ENCODE measurements around the gene FAM114A1. TPM values are rescaled to one million over a fixed set of nuclear protein-coding genes. Genes with fewer than 3 reads are reported as not detected.

Gene FAM114A1
- total and polyA plus RNA-seq, 4 donors: 22.1 to 108 (median 53.9) TPM

- H3K36me3 ChIP-seq (ENCODE audit: control insufficient read depth in 4 of 4, insufficient read depth in 3 of 4, low read depth in 1 of 4, low read length in 3 of 4): no peaks in the 10 kb centered on the region
Observed at GRCh38 chr4:38968668-38969067, 101.1 kb downstream of the FAM114A1 start.

DNA sequence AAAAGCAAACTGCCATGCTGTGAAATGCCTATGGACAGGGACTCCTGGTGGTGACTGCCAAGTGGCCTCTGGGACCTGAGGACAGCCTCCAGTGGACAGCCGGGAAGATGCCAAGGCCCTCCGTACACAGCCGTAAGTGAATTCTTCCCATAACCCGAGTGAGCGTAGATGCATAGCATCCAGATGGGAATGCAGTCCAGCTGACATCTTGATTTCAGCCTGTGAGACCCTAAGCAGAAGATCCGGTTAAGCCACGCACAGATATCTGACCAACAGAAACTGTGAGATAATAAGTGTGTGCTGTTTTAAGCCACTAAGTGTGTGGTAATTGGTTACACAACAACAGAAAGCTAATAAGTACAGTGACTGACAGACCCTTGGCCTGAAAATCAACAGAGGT lies 108.7 kb downstream of the FAM114A1 start:
- DNase-seq (ENCODE audit: low spot score): no peak
- WGBS: 30% methylated on average over 7 of the region's 7 CpGs

More at GRCh38 chr4:38968668-38969067, 101.1 kb downstream of the FAM114A1 start:
- DNase-seq (ENCODE audit: low spot score): no peak
- Histone ChIP-seq H3K9ac (ENCODE audit: low read depth in 1 of 2, low read length in 2 of 2) (no peak overlapping the region), H3K4me1 (ENCODE audit: control insufficient read depth in 4 of 4, insufficient read depth in 4 of 4, low read length in 3 of 4) (peaks cover 4 to 14% (median 6%) of the 10 kb centered on the region in 4 donors), H3K27me3 (ENCODE audit: control insufficient read depth in 4 of 4, insufficient read depth in 4 of 4, low read length in 3 of 4) (no peaks in the 10 kb centered on the region), H3K27ac (ENCODE audit: low read depth in 1 of 2, low read length in 2 of 2) (no peak overlapping the region), H3K4me3 (ENCODE audit: low read depth in 1 of 3, low read length in 3 of 3) (peak overlapping the region in 1 of 3 donors; percentile 11), H3K9me3 (ENCODE audit: control insufficient read depth in 4 of 4, low read length in 3 of 4) (no peaks in the 10 kb centered on the region)
- TF ChIP-seq, protein P1, sequence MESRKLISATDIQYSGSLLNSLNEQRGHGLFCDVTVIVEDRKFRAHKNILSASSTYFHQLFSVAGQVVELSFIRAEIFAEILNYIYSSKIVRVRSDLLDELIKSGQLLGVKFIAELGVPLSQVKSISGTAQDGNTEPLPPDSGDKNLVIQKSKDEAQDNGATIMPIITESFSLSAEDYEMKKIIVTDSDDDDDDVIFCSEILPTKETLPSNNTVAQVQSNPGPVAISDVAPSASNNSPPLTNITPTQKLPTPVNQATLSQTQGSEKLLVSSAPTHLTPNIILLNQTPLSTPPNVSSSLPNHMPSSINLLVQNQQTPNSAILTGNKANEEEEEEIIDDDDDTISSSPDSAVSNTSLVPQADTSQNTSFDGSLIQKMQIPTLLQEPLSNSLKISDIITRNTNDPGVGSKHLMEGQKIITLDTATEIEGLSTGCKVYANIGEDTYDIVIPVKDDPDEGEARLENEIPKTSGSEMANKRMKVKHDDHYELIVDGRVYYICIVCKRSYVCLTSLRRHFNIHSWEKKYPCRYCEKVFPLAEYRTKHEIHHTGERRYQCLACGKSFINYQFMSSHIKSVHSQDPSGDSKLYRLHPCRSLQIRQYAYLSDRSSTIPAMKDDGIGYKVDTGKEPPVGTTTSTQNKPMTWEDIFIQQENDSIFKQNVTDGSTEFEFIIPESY (IDR thresholded peaks at IDR 0.05): no peak
- TF ChIP-seq GABPA (IDR thresholded peaks at IDR 0.05 in 1 of 2, conservative IDR thresholded peaks at IDR 0.05 in 1 of 2): no peak
- 45% methylated on average over 5 of the region's 5 CpGs for WGBS

More for the DNA sequence above, 108.7 kb downstream of the FAM114A1 start:
- no peaks in the 10 kb centered on the region for H3K36me3 ChIP-seq (ENCODE audit: control insufficient read depth in 4 of 4, insufficient read depth in 3 of 4, low read depth in 1 of 4, low read length in 3 of 4)
- no peaks in the 10 kb centered on the region for H3K9me3 ChIP-seq (ENCODE audit: control insufficient read depth in 4 of 4, low read length in 3 of 4)
- peak overlapping the region; percentile 32 to 42 for H3K27ac ChIP-seq (ENCODE audit: low read depth in 1 of 2, low read length in 2 of 2)
- peak overlapping the region in 2 of 3 donors; percentile 3 to 20 for H3K4me3 ChIP-seq (ENCODE audit: low read depth in 1 of 3, low read length in 3 of 3)
- H3K27me3 ChIP-seq (ENCODE audit: control insufficient read depth in 4 of 4, insufficient read depth in 4 of 4, low read length in 3 of 4): no peaks in the 10 kb centered on the region
- H3K4me1 ChIP-seq (ENCODE audit: control insufficient read depth in 4 of 4, insufficient read depth in 4 of 4, low read length in 3 of 4): peaks cover 0 to 11% (median 3%) of the 10 kb centered on the region in 4 donors
- TF ChIP-seq RAD21 (IDR thresholded peaks at IDR 0.05) (peak in 1 of 2 donors; percentile 34), NR2F2 (IDR thresholded peaks at IDR 0.05) (no peak), EGR1 (IDR thresholded peaks at IDR 0.05; ENCODE audit: low read depth in 2 of 2) (no peak), HNF4G (IDR thresholded peaks at IDR 0.05) (no peak), RXRA (IDR thresholded peaks at IDR 0.05) (peak; percentile 8 to 65), TAF1 (conservative IDR thresholded peaks at IDR 0.05) (no peak), FOXA1 (IDR thresholded peaks at IDR 0.05) (no peak), JUND (IDR thresholded peaks at IDR 0.05) (no peak), YY1 (IDR thresholded peaks at IDR 0.05) (peak; percentile 67), SP1 (IDR thresholded peaks at IDR 0.05) (no peak), GABPA (IDR thresholded peaks at IDR 0.05 in 1 of 2, conservative IDR thresholded peaks at IDR 0.05 in 1 of 2) (no peak), HNF4A (conservative IDR thresholded peaks at IDR 0.05) (peak; percentile 71 to 95), FOXA2 (IDR thresholded peaks at IDR 0.05) (peak; percentile 29)
- TF ChIP-seq, protein P1 (IDR thresholded peaks at IDR 0.05): no peak
- TF ChIP-seq, protein P2, sequence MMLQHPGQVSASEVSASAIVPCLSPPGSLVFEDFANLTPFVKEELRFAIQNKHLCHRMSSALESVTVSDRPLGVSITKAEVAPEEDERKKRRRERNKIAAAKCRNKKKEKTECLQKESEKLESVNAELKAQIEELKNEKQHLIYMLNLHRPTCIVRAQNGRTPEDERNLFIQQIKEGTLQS (IDR thresholded peaks at IDR 0.05): no peak
- TF ChIP-seq, protein P3, sequence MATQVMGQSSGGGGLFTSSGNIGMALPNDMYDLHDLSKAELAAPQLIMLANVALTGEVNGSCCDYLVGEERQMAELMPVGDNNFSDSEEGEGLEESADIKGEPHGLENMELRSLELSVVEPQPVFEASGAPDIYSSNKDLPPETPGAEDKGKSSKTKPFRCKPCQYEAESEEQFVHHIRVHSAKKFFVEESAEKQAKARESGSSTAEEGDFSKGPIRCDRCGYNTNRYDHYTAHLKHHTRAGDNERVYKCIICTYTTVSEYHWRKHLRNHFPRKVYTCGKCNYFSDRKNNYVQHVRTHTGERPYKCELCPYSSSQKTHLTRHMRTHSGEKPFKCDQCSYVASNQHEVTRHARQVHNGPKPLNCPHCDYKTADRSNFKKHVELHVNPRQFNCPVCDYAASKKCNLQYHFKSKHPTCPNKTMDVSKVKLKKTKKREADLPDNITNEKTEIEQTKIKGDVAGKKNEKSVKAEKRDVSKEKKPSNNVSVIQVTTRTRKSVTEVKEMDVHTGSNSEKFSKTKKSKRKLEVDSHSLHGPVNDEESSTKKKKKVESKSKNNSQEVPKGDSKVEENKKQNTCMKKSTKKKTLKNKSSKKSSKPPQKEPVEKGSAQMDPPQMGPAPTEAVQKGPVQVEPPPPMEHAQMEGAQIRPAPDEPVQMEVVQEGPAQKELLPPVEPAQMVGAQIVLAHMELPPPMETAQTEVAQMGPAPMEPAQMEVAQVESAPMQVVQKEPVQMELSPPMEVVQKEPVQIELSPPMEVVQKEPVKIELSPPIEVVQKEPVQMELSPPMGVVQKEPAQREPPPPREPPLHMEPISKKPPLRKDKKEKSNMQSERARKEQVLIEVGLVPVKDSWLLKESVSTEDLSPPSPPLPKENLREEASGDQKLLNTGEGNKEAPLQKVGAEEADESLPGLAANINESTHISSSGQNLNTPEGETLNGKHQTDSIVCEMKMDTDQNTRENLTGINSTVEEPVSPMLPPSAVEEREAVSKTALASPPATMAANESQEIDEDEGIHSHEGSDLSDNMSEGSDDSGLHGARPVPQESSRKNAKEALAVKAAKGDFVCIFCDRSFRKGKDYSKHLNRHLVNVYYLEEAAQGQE (IDR thresholded peaks at IDR 0.05): peak; percentile 19
- TF ChIP-seq, protein P4, sequence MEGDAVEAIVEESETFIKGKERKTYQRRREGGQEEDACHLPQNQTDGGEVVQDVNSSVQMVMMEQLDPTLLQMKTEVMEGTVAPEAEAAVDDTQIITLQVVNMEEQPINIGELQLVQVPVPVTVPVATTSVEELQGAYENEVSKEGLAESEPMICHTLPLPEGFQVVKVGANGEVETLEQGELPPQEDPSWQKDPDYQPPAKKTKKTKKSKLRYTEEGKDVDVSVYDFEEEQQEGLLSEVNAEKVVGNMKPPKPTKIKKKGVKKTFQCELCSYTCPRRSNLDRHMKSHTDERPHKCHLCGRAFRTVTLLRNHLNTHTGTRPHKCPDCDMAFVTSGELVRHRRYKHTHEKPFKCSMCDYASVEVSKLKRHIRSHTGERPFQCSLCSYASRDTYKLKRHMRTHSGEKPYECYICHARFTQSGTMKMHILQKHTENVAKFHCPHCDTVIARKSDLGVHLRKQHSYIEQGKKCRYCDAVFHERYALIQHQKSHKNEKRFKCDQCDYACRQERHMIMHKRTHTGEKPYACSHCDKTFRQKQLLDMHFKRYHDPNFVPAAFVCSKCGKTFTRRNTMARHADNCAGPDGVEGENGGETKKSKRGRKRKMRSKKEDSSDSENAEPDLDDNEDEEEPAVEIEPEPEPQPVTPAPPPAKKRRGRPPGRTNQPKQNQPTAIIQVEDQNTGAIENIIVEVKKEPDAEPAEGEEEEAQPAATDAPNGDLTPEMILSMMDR (IDR thresholded peaks at IDR 0.05; ENCODE audit: low read depth, low read length, missing input control): no peak
- TF ChIP-seq, protein P5, sequence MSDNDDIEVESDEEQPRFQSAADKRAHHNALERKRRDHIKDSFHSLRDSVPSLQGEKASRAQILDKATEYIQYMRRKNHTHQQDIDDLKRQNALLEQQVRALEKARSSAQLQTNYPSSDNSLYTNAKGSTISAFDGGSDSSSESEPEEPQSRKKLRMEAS (IDR thresholded peaks at IDR 0.05): peak; percentile 28
- H3K9ac ChIP-seq (ENCODE audit: low read depth in 1 of 2, low read length in 2 of 2): no peak overlapping the region

Data from liver (tissue), 9 donors.